GOT3 (cell line): ENCODE measurements around the gene NTMT1.
"Not testable (repeated sequence)": the region's sequence is repeated elsewhere in the genome, so short reads cannot be mapped to it uniquely, and the experiment has no call there.

Source experiments
- DNase-seq: peaks from one replicate; lab custom pipeline; 2025; ENCODE audit warnings: mixed read lengths; lab: John Stamatoyannopoulos, UW

Gene NTMT1

DNA sequence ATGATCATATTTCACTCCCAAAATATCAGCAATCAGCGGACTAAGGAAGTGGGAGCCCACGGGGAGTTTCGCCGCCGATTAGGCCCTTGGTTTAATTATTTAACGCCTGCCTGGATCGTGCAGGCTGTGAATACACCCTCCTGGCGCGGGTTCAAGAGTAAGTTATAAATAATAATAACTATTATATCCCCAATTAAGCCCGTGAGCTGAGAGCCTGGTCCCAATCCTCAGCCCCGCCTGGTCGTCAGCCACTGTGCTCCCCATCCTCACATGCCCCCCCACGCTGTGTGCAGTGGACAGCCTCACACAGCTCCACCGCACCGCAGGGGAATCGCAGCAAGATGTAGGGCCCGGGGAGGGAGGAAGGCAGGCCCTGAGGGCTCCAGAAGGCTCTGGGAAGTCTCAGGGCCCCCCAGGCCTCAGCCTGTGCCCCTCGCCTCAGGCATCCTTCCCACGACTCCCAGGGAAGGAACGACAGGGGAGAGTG is 28.6 kb downstream of the NTMT1 start:
- no peak for DNase-seq

DNA sequence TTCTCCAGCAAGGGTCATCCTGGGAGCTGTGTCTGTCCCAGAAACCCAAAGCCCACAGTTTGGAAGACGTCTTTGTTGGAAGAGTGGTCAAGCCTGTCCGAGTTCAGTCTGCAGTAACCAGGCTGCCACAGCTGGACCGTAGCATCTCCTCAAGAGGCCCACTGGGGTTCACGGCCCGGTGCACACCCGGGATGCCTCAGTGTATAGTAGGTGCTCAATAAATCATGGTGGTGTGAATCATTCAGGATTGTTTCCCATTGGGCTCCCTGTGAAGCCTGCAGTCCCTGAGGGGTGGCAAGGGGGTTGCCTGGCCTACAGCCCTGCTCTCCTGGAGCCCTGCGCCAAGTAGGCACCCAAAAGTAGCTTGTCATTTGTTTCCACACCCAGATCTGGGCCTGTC is 29.2 kb downstream of the NTMT1 start:
- DNase-seq: no peak

DNA sequence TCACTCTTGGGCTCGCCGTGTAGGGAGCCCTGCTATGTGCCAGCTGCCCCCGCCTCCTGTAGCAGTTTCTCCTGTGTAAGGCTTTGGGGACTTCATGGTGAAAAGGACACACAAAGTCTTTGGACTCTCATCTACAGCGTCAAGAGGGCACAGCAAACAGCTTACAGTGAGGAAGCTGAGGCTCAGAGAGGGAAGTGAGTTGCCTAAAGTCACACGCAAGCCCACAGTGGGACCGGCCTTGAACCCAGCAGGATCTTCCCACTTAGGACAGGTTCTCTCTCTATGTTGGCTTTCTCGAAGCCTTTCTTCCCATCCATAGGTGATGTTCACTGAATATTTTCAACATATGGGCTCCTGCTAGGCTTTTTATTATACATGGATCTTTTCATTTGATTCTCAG is 29.7 kb downstream of the NTMT1 start:
- DNase-seq: no peak

DNA sequence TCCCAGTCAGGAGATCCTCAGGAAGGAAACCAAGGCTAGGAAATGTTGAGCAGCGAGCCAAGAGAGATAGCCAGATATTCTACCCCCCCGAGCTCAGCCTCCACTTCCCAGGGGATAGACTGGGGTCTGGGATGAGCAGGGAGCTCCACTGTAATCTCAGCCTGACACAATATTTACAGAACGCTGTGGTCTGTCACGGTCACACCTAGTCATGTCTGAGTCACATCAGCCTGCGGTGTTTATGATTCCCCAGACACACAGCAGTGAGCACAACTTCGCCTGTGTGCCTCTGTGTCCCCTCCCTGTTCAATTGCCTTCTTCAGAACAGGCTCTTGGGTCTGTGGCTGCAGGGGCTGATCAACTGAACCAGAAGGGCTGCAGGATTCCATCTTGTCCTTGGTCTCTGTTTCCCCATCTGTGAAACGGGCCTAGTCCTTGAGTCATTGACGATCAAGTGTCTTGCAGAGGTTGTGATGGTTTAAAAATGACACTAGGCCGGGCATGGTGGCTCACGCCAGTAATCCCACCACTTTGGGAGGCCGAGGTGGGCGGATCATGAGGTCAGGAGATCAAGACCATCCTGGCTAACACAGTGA is 30.9 kb downstream of the NTMT1 start:
- no peak for DNase-seq

DNA sequence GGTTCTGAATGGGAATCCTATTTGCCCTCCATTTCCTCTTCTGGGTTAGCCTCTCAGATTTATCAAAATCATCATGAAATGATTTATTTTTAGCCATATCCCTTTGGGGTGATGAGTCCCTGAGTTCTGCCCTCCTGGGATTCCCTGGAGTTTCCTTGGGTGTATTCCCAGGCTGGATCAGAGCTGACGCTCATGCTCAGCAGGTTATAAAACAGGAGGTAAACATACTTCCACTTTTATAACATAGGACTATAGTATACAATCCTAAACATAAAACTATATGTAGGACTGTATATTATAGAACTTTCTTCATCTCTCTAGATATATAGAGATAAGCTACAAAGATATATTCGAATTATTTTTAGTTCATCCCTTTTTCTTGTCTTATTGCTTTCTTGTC is 35.1 kb downstream of the NTMT1 start:
- DNase-seq: no peak

DNA sequence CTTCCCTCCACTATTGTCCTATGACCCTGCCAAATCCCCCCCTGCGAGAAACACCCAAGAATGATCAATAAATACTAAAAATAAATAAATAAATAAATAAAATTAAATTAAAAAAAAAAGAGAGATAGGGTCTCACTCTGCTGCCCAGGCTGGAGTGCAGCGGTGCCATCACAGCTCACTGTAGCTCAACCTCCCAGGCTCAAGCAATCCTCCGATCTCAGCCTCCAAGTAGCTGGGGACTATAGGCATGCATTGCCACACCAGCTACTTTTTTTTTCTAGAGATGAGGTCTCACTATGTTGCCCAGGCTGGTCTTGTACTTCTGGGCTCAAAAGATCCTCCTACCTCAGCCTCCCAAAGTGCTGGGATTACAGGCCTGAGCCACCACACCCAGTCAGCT is 36.3 kb downstream of the NTMT1 start:
- not testable (repeated sequence) for DNase-seq

DNA sequence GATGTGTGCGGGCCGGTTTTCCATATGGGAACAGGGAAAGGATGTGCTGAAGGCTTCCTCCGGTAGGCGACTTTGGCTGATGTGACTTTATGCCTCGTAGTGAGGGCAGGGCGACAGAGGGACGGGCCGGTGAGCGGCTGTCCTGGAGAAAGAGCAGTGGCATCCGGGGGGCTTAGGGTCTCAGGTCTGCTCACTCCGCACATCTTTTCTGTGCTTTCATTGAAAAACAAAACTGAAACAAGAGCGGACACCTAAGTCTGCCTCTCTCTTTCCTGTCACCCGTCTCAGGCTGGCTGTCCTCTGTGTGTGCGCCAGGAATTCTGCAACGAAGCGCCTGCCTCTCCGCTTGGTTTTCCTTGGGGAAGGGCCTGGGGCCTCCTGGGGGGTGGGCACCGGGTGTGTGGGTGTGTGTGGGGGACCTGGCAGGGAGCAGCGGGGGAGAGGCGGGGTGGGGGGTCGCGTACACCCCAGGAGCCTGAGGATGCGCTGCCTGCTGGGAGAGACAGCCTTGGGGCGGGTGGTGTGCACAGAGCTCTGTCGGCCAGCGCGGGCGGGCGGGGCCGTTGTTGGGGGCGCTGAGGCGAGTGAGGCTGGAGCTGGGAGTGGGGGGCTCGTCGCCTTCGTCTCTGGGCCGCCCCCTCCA is 38.9 kb downstream of the NTMT1 start:
- no peak for DNase-seq

DNA sequence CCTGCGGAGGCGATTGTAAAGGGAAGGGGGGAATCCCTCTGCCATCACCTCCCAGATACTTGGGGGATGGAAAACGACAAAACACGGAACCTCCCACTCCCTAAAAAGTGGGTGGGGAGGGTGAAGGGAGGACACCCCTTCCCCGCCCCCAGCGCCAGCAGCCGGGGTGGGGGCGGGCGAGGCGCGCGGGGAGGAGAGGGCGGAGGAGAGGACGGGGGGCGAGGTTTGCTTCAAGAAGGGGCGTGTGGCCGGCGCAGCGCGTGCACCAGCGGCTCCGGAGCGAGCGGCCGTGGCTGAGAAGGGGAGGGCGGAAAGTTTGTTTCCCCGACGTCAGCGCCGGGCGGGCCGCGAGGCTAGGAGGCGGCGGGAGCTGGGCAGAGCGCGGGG is 39.4 kb downstream of the NTMT1 start, which contains the start of gene PRRX2:
PRRX2 (plus strand) TSS at position 259 of the 387 bp plus-strand sequence. CDS start 221 bp downstream, outside the sequence.
- no peak for DNase-seq

DNA sequence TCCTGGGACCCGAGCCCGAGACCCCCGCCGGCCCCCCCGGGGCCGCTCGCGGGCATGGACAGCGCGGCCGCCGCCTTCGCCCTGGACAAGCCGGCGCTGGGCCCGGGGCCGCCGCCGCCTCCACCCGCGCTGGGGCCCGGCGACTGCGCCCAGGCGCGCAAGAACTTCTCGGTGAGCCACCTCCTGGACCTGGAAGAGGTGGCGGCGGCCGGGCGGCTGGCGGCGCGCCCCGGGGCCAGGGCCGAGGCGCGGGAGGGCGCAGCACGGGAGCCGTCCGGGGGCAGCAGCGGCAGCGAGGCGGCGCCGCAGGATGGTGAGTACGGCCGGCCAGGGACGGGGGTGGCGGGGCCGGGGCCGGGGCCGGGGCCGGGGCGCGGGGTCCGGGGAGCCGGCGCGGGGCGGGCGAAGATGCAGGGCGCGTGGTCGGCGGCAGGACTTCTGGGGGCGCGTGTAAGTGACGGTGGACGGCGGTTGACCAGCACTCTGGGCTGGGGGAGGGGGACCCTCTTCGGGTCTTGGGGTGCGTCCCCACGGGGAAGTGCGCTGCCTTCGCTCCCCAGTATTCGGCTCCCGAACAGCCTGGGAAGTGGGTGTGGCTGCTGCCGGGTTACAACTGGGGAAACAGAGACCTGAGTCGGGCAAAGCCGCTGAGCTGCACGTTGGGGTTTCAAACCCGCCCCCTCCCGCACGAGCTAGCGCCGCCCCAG is 40.0 kb downstream of the NTMT1 start:
- no peak for DNase-seq

DNA sequence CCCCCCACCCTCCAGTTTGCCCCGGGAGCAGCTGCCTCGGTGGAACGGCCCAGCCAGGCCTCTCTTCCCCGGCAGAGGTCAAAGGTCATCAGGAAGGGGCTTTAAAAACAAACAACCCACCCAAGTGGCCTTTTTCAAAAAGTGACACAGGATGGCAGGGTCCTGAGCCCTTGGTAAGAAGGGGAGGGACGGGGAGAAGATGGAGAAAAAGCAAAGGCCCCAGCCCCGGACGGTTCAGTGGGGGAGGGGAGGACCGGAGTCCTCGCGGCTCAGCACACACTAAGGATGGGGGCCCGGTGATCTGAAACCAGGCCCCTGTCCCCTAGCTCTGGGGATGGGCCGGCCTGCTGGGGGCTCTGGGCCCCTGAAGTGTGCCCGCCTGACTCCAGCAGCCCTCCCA is 40.6 kb downstream of the NTMT1 start:
- DNase-seq: no peak

DNA sequence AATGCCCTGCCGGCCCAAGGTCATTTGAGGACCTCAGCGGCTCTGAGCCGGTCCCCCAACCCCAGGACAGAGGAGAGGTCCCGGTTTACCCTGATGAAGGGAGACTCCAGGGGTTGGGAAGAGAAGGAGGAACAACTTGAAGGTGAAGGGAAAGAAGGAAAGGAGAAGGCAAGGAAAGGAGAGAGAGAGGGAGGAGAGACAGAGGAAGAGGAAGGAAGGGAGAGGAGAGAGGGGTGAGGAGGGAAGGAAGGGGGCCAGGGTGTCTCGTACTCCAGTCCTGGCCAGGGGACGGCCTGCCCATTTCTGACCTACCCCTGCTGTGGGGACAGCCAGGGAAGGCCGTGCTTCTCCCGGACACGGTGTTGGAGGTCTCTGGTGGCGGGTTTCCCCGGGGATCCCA is 41.4 kb downstream of the NTMT1 start:
- DNase-seq: no peak

DNA sequence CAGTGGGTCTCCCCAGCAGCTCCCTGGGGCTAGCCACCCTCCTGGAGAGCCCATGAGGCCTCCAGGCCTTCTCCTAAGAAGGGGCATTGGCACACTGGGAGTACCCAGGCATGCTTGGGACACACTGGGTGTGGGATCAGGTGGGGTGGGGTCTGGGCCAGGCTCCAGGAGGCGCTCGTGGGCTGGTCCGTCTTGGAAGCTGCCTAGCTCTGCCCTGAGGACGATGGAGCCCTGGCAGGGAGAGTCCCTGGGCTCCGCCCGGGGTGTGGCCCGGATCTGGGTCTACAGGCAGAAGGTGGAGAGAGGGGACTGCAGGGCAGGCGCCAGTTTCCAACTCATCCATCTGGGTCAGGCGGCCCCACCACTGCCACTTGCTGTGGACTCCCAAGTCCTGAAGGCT is 41.9 kb downstream of the NTMT1 start:
- no peak for DNase-seq

DNA sequence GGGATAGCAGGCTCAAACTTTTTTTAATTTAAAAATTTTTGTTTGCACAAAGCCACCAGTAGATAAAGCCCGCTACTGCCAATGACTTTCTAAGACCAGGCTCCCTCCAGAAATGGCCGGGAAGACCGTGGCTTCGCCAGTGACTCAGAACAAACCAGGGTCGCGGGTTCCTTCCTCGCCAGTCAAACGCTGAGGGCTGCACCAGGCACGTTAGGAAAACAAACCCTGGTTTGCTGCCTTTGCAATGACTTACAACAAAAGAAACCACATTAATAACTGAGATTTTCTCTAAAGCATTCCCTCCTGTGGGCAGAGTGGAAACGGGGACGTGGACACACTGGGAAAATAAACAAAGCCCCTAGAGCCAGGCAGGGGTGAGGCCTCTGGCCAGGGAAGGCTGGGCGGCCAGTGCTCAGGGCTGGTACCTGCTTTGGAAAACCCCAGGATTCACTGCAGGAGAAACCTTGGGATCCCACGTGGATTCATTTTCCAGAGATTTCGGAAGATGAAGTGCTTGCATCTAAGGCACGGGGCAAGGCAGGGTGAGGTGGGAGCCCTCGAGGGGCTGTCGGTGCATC is 43.3 kb downstream of the NTMT1 start:
- no peak for DNase-seq

DNA sequence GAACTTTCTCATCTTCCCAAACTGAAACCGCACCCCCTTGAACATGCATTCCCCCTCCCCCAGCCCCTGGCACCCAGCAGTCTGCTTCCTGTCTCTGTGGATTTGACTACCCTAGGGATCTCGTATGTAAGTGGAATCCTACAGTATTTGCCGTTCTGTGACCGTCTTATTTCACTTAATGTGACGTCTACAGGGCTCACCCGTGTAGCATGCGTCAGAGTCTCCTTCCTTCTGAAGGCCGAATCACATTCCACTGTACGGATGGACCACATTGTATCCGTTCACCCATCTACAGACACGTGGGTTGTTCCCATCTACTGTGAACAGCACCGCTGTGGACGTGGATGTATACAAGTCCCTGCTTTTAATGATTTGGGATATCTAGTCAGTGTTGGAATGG is 44.0 kb downstream of the NTMT1 start:
- DNase-seq: no peak

DNA sequence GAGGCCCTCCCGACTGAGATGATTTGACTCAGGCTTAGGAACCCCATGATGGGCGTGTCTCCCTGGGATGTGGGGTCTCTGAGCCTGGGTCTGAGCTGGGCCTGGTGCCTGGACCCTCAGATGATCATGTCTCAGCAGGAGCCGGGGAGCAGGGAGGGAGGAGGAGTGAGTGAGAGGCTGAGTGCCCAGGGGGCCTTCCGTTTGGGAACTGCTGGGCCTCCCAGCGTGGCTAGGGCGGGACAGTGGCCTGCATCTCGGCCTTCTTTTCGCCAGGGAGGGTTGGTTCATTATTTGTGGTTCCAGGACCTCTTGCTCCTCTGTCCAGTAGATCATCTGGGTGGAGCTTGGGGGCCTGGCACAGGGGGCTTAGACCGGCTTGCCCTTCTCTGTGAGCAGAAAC is 45.1 kb downstream of the NTMT1 start:
- no peak for DNase-seq

DNA sequence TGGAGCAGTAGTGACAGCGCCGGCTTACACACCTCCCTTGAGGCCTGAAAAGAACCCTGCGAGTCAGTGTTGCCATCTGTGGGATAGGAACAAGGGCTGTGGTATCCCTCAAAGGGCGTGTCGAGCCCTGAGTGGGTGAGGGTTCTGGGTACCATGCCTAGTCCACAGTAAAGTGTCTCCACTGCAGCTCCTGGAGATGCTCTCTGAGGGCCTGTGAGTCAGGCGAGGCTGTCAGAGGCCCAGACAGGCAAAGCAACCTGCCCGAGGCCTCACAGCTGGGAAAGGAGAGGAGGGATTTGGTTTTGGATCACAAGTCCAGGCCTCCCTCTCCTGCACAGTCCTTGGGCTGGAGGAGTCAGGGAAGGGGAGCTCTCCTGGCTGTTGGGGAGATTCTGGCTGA is 45.6 kb downstream of the NTMT1 start:
- no peak for DNase-seq

DNA sequence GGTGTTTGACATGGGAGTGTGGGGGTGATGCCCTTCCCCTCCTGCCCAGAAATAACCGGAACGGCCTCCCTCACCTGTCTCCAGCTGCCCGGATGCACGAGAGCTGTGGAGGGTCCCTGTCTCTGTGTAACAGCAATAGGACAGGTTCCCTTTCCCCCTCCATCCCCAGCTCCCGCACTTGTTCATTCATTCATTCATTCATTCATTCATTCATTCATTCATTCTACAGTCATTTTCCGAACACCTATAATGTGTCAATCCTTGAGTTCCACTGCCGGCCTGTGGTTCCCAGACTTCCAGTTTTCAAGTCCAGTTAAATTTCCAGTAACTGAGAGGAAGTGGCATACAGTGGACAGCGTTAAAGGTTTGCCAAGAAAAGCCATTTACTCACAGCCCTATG is 46.7 kb downstream of the NTMT1 start:
- DNase-seq: no peak

DNA sequence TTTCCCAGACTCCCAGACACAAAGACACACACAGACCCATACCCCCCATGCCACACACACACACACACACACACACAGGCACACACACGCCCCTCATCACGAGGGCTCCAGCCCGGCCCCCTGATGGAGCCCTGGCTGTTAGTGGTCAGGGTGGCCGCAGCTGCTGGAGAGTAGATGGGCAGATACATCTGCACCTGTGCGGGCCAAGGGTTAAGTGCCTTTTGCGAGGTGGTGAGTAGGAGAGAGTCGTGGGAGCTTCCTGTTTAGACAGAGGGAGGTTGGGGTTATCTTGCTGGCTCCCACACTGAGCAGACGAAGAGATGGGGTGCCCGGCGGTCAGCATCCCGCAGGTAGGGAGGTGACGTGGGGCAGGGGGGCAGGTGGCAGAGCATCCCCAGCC is 47.6 kb downstream of the NTMT1 start:
- DNase-seq: no peak

DNA sequence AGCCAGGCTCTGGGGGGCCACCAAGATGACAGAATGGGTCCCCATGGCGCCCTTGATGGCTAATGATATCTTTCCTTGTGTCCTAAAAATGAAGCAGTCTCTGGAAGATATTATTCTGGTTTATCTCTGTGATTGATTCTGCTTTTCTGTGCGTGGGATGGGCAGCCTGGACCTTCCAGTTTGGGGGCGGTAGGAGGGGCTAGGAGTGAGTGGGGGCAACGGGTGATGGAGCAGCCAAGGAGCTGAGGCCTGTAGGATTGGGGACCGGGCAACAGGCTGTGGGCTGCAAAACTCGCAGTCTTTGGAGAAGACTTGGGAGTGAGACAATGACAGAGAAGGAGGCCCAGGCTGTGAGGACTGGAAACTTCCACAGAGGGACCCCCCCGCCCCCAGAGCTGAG is 48.3 kb downstream of the NTMT1 start:
- no peak for DNase-seq

DNA sequence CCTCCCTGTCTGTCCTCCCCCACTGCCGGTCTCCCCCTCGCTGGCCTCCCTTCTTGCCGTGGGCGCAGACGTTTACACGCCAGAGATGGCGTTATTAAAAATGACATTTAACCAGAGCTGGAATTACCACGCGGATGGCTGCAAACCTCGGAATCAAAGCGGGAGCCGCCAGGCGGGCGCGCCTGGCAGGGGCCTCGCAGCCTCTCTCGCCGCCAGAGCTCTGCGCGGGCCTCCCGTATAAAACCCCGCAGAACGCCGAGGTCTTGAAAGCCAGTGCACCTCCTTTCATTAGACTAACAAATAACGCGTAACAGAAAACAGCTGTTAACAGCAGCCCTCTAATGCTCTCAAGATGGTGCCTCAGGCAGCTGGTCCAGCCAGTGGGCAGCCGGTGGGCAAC is 49.7 kb downstream of the NTMT1 start:
- no peak for DNase-seq

DNA sequence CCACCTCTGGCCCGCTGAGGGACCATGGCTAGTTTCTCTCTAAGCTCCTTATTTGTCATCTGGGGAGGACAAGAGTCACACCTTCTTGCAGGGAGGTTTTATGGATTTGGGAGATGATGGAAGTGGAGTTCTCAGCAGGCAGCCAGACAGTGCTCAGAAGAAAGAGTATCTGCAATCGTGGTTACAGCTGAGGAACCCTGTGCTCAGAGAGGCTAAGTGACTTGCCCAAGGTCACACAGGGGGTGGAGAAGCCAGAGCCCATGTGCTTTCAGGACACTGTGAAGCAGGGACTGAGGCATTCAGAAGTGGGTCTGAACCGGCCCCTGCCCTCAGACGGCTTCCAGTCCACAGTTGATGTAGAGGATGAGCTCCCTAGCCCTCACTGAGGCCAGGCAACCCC is 50.3 kb downstream of the NTMT1 start:
- no peak for DNase-seq

DNA sequence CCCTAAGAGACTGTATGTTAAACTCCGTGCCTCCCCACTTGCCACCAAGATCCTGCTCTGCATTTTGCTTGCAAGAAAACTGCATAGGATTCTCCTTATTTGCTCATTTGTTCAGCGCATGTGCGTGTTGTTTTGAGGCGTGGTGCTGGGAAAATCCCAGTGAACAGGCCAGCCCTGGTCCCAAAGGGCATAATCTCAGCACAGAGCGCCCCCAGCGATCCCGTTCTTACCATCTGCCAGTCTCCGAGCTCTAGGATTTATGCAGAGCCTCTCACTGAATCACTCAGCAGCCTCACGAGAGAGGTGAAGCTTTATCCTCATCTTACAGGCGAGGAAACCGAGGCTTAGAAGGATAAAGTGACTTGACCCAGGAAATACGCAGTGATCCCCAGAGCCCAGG is 51.0 kb downstream of the NTMT1 start:
- DNase-seq: no peak

DNA sequence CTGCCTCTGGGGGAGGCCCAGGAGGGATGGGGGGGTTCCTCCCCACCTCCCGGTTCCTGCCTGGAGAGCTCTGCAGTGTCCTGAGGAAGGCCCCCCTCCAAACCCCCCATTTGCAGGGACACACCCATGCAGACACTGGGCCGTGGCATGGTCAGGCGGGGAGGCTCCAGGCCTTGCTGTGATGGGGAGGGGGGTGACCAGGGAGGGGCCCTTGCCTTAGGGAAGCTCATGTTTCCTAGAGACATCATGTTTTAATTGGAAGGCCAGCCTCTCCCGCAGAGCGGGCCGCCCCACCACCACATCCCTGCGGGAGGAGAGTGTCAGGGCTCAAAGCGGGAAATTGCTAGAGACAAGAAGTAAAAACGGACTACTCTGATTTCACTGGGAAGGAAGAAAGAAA is 51.5 kb downstream of the NTMT1 start:
- no peak for DNase-seq
